ENCODE measurements around the gene CENATAC.
"Not testable (repeated sequence)": the region's sequence is repeated elsewhere in the genome, so short reads cannot be mapped to it uniquely, and the experiment has no call there.

Gene CENATAC

GRCh38 chr11:118996926-118997626 is 862 bp upstream of the CENATAC start:
- no peak for FAIRE-seq

GRCh38 chr11:118998388-118998717 is 415 bp downstream of the CENATAC start:
- FAIRE-seq, result no peak

- FAIRE-seq, result no peak
These were observed 884 bp downstream of the CENATAC start for GRCh38 chr11:118998822-118999221.

GRCh38 chr11:119000906-119001305 is 3.0 kb downstream of the CENATAC start:
- no peak for FAIRE-seq

GRCh38 chr11:119006656-119007055 is 8.7 kb downstream of the CENATAC start:
- no peak for FAIRE-seq

GRCh38 chr11:119011476-119012053 is 13.6 kb downstream of the CENATAC start:
- FAIRE-seq, result no peak

GRCh38 chr11:119012629-119013170 is 14.8 kb downstream of the CENATAC start:
- no peak for FAIRE-seq

GRCh38 chr11:119014209-119014924 is 16.4 kb downstream of the CENATAC start:
- no peak for FAIRE-seq

GRCh38 chr11:119015054-119015611 is 17.2 kb downstream of the CENATAC start:
- FAIRE-seq, result no peak

- no peak for FAIRE-seq
These were observed 18.5 kb downstream of the CENATAC start for GRCh38 chr11:119016216-119017009.

- FAIRE-seq, result not testable (repeated sequence)
These were observed 19.4 kb downstream of the CENATAC start for GRCh38 chr11:119017377-119017776.

- peak; percentile 34 for FAIRE-seq
These were observed 20.4 kb downstream of the CENATAC start, which contains the start of the genes RPS25 and TRAPPC4 for GRCh38 chr11:119018074-119018938. RPS25 (minus strand) TSS chr11:119018343; CDS start chr11:119018284, 59 bp downstream. TRAPPC4 (plus strand) TSS chr11:119018766; CDS start chr11:119018796, 30 bp downstream.

GRCh38 chr11:119019996-119020395 is 22.1 kb downstream of the CENATAC start:
- FAIRE-seq, result no peak

- FAIRE-seq, result no peak
These were observed 23.7 kb downstream of the CENATAC start for GRCh38 chr11:119021631-119022030.

GRCh38 chr11:119023741-119024140 is 25.8 kb downstream of the CENATAC start:
- no peak for FAIRE-seq

- FAIRE-seq, result no peak
These were observed 26.6 kb downstream of the CENATAC start for GRCh38 chr11:119024430-119025098.

GRCh38 chr11:119025099-119025473 is 27.1 kb downstream of the CENATAC start:
- FAIRE-seq, result no peak

- FAIRE-seq, result no peak
These were observed 27.6 kb downstream of the CENATAC start for GRCh38 chr11:119025541-119025940.

GRCh38 chr11:119025978-119026766 is 28.2 kb downstream of the CENATAC start:
- no peak for FAIRE-seq

- no peak for FAIRE-seq
These were observed 29.0 kb downstream of the CENATAC start for GRCh38 chr11:119026970-119027369.

Data from A204.1 (cell line).